Fibroblast of lung (primary cell): ENCODE results near the gene GTF3A. TPM values are rescaled to one million over a fixed set of nuclear protein-coding genes. Genes with fewer than 3 reads are reported as not detected.
A peak's percentile ranks its signal among the peaks of the same experiment; 100 is the strongest.

ENCODE experiments used
- DNase-seq, 2 donors: peaks; one replicate each; pipeline versions ENCODE4 v3.0.0 to v3.0.0-alpha.2; 2010; ENCODE audit warnings: low read depth in 2 of 2
- H2AFZ ChIP-seq: 2 replicates; pipeline ENCODE4 v1.5.1; 2012; ENCODE audit warnings: low read length, control low read depth, inconsistent platforms
- H3K27ac ChIP-seq: 2 replicates; pipeline ENCODE4 v1.5.1; 2011; ENCODE audit warnings: low read length, control low read depth; ENCODE audit not compliant: insufficient read depth
- H3K27me3 ChIP-seq: 2 replicates; pipeline ENCODE4 v1.5.1; 2011; ENCODE audit warnings: mild to moderate bottlenecking, low read length; ENCODE audit not compliant: control insufficient read depth, insufficient read depth
- H3K36me3 ChIP-seq: 2 replicates; pipeline ENCODE4 v1.5.1; 2011; ENCODE audit warnings: low read length; ENCODE audit not compliant: control insufficient read depth, insufficient read depth
- H3K4me1 ChIP-seq: 2 replicates; pipeline ENCODE4 v1.5.1; 2011; ENCODE audit warnings: low read length; ENCODE audit not compliant: control insufficient read depth, insufficient read depth; ENCODE audit errors: extremely low read depth
- H3K4me2 ChIP-seq: 2 replicates; pipeline ENCODE4 v1.5.1; 2011; ENCODE audit warnings: low read length, control low read depth; ENCODE audit not compliant: insufficient read depth; ENCODE audit errors: extremely low read depth
- H3K4me3 ChIP-seq, 4 experiments: fragments of 200-600 bp in 1 of 4; sonication (generic) in 1 of 4; replicated peaks in 1 of 4; 2 replicates each; pipeline ENCODE4 v1.5.1; 2011 to 2016; ENCODE audit warnings: low read length in 4 of 4, low read depth in 3 of 4, mild to moderate bottlenecking in 3 of 4, control low read depth in 2 of 4, inconsistent platforms in 1 of 4, mixed read lengths in 1 of 4; ENCODE audit not compliant: insufficient read depth in 1 of 4; ENCODE audit errors: control extremely low read depth in 1 of 4
- H3K79me2 ChIP-seq: 2 replicates; pipeline ENCODE4 v1.5.1; 2012; ENCODE audit warnings: mild to moderate bottlenecking, low read length, inconsistent platforms; ENCODE audit not compliant: control insufficient read depth, insufficient read depth
- H3K9ac ChIP-seq: 2 replicates; pipeline ENCODE4 v1.5.1; 2011; ENCODE audit warnings: mild to moderate bottlenecking, low read length, control low read depth; ENCODE audit not compliant: insufficient read depth
- H3K9me3 ChIP-seq: 2 replicates; pipeline ENCODE4 v1.5.1; 2012; ENCODE audit warnings: low read depth, low read length; ENCODE audit not compliant: control insufficient read depth, insufficient read depth
- H4K20me1 ChIP-seq: 2 replicates; pipeline ENCODE4 v1.5.1; 2011; ENCODE audit warnings: low read length; ENCODE audit not compliant: control insufficient read depth, insufficient read depth; ENCODE audit errors: extremely low read depth
- EZH2 ChIP-seq: IDR thresholded peaks from 2 replicates; pipeline ENCODE4 v1.5.1; 2012; ENCODE audit warnings: low read length, control low read depth, mild to moderate bottlenecking; ENCODE audit errors: missing control alignments
- polyA plus RNA-seq, 2 donors: library from polyadenylated mRNA; depleted of rRNA in 1 of 2; stranded (reverse) in 1 of 2; unstranded in 1 of 2; fragments of >200 nt; gene quantifications; 2 replicates each; pipeline ENCODE4 v1.2.1, GENCODE V29; 2011 to 2012; ENCODE audit warnings: missing spikeins in 1 of 2
- total RNA-seq: library from RNA; depleted of rRNA; stranded (reverse); fragments of >200 nt; gene quantifications from 2 replicates; pipeline ENCODE4 v1.2.1, GENCODE V29; 2014
- TF ChIP-seq, protein P1 (sequence below), 2 donors: IDR thresholded peaks in 1 of 2; conservative IDR thresholded peaks in 1 of 2; 1 replicate in 1 of 2; 2 replicates in 1 of 2; pipeline ENCODE4 v1.5.1; 2011 to 2012; ENCODE audit warnings: low read length in 2 of 2, control low read depth in 1 of 2, inconsistent platforms in 1 of 2, low read depth in 1 of 2, mild to moderate bottlenecking in 1 of 2

GTF3A gene
- total and polyA plus RNA-seq, 2 donors (not counting 1 experiment from before 2014, with no cell fraction given), result 98.6 to 126 TPM

DNA sequence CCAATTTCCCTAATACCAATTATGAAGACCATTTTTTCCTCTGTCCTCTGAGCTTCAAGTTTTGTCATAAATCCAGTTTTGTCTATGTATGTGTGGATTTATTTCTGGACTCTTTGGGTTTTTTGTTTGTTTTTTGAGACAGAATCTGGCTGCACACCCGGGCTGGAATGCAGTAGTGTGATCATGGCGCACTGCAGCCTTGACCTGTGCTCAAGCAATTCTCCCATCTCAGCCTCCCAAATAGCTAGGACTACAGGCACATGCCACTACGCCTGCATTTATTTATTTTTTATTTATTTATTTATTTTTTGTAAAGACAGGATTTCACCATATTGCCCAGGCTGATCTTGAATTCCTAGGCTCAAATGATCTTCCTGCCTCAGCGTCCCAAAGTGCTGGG is 45.3 kb upstream of the GTF3A start:
- H2AFZ ChIP-seq, result no peak overlapping the region
- no peak for TF ChIP-seq EZH2
- TF ChIP-seq, protein P1, sequence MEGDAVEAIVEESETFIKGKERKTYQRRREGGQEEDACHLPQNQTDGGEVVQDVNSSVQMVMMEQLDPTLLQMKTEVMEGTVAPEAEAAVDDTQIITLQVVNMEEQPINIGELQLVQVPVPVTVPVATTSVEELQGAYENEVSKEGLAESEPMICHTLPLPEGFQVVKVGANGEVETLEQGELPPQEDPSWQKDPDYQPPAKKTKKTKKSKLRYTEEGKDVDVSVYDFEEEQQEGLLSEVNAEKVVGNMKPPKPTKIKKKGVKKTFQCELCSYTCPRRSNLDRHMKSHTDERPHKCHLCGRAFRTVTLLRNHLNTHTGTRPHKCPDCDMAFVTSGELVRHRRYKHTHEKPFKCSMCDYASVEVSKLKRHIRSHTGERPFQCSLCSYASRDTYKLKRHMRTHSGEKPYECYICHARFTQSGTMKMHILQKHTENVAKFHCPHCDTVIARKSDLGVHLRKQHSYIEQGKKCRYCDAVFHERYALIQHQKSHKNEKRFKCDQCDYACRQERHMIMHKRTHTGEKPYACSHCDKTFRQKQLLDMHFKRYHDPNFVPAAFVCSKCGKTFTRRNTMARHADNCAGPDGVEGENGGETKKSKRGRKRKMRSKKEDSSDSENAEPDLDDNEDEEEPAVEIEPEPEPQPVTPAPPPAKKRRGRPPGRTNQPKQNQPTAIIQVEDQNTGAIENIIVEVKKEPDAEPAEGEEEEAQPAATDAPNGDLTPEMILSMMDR (conservative IDR thresholded peaks at IDR 0.05 in 1 of 2, IDR thresholded peaks at IDR 0.05 in 1 of 2; ENCODE audit: low read depth in 1 of 2, low read length in 2 of 2), result no peak

DNA sequence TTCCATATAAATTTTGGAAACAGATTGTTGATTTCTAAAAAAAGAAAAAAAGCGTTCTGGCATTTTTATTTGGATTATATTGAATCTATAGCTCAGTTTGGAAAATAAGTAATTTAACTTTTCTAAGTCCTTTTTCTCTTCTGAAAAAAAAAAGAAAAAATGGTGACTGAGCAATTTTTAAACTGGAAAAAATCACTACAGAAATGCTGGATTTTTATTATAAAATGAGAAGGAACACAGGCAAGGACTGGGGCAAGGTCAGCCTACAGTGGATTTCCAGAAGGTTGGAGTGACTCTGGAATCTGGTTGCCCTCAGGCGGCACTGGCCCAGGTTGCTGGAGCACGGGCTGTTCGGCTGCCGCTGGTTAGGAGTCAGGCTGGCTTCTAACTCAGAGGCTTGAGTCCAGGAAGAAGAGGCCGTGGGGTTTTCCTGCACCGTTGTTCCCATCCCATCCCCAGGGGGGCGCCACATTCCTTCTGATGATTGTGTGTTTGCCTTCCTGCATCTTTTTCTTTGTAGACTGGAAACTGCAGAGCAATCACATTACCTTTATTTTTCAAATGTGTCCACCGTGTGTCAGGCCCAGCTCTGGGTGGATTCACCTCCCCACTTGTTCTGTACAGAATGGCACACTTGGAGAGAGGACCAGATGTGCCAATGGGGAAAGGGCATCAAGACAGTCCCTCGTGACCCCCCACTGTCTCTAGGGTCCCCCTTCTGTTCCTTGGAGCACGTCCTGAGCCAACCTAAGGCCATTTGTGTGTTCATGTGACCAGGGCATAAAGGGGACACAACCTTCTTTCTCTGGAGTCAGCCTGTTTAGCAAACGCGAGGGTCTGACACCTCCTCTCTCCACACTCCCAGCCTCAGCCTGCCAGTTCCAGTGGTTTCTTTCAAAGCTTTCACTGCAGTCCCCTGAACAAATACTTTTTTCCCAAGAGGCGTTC is 44.5 kb upstream of the GTF3A start:
- H3K4me2 ChIP-seq, result no peak overlapping the region
- H2AFZ ChIP-seq, result no peak overlapping the region
- H3K9ac ChIP-seq, result no peak overlapping the region
- H3K79me2 ChIP-seq, result no peaks in the 10 kb centered on the region
- H4K20me1 ChIP-seq, result no peaks in the 10 kb centered on the region
- no peaks in the 10 kb centered on the region for H3K9me3 ChIP-seq
- H3K27me3 ChIP-seq, result no peaks in the 10 kb centered on the region
- H3K4me1 ChIP-seq, result no peaks in the 10 kb centered on the region
- H3K27ac ChIP-seq, result no peak overlapping the region
- H3K4me3 ChIP-seq, result no peak overlapping the region
- H3K36me3 ChIP-seq, result no peaks in the 10 kb centered on the region
- TF ChIP-seq, protein P1 (conservative IDR thresholded peaks at IDR 0.05 in 1 of 2, IDR thresholded peaks at IDR 0.05 in 1 of 2; ENCODE audit: low read depth in 1 of 2, low read length in 2 of 2), result peak; percentile 51 to 54
- TF ChIP-seq EZH2, result no peak
- DNase-seq, result peak in 1 of 2 donors; percentile 18

More for the DNA sequence above, 45.3 kb upstream of the GTF3A start:
- H3K4me1 ChIP-seq, result no peaks in the 10 kb centered on the region
- H3K79me2 ChIP-seq, result no peaks in the 10 kb centered on the region
- H4K20me1 ChIP-seq, result no peaks in the 10 kb centered on the region
- no peak for DNase-seq
- H3K27ac ChIP-seq, result no peak overlapping the region
- no peaks in the 10 kb centered on the region for H3K27me3 ChIP-seq
- H3K9ac ChIP-seq, result no peak overlapping the region
- H3K36me3 ChIP-seq, result no peaks in the 10 kb centered on the region
- H3K4me3 ChIP-seq, result no peak overlapping the region
- no peaks in the 10 kb centered on the region for H3K9me3 ChIP-seq
- H3K4me2 ChIP-seq, result no peak overlapping the region

DNA sequence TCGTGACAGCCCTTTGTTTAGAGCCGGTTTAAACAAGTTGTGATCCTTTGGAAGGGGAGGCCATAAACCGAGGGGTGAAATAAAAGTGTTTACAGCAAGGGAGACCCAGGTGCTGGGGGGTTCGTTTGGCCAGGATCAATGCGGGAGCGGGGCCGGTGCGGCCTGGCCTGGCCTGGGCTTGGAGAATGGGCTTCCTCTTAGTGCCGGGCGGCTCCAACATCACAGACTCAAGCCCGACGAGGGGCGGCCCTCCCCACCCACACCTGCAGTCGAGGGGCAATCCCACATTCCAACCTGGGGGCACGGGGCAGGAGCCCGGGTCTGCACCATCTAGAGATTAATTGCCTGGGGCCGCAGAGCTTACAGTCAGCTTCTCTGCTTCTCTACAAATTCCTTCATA is 42.8 kb upstream of the GTF3A start:
- DNase-seq, result no peak
- Histone ChIP-seq H3K9ac (no peak overlapping the region), H3K4me1 (no peaks in the 10 kb centered on the region), H3K4me2 (no peak overlapping the region), H3K27me3 (no peaks in the 10 kb centered on the region), H3K4me3 (no peak overlapping the region), H4K20me1 (no peaks in the 10 kb centered on the region), H2AFZ (no peak overlapping the region), H3K27ac (no peak overlapping the region), H3K36me3 (no peaks in the 10 kb centered on the region), H3K79me2 (no peaks in the 10 kb centered on the region), H3K9me3 (no peaks in the 10 kb centered on the region)
- TF ChIP-seq, protein P1 (conservative IDR thresholded peaks at IDR 0.05 in 1 of 2, IDR thresholded peaks at IDR 0.05 in 1 of 2; ENCODE audit: low read depth in 1 of 2, low read length in 2 of 2), result no peak
- no peak for TF ChIP-seq EZH2
